ENCODE measurements around the gene FXYD4.

GRCh38 chr10:43404704-43405084, 33.3 kb downstream of the FXYD4 start:
- TF ChIP-seq CTCF (conservative IDR thresholded peaks at IDR 0.05) (no peak), ZFX (IDR thresholded peaks at IDR 0.05) (no peak)

Data from C4-2B (cell line).